ENCODE results near the gene KCND3.
A peak's percentile ranks its signal among the peaks of the same experiment; 100 is the strongest.

KCND3 gene

DNA sequence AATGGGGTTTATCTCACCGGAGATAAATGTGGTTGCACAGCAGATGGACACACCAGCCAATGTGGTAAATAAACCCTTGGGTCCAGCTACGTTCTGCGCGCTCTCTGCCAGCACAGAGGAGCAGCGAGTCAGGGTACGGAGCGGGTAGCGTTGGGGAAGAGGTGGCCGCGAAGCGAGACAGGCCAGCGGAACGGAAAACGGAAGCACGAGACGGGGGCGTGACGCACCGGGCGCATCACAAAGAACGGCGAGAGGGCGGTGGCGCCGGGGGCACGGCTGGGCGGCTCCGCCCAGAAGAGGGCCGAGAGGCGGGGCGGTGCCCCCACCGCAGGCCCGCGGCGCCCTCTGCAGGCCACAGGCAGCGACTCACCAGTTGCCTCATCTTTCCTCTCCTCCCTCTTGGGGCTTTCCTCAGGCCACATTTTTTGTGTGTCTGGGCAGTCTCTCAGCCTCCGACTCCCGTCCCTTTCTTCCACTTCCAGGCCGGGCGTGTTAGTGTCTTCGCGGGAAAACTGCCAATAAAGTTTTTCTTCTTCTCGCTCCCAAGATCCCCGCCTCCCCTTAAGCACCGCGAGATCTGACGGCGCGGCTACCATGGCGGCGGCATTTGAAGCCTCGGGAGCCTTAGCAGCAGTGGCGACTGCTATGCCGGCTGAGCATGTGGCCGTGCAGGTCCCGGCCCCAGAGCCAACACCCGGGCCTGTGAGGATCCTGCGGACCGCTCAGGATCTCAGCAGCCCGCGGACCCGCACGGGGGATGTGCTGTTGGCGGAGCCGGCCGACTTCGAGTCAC lies 233.9 kb downstream of the KCND3 start, which contains the start of gene DDX20 (continued):
- TF ChIP-seq, protein P1, sequence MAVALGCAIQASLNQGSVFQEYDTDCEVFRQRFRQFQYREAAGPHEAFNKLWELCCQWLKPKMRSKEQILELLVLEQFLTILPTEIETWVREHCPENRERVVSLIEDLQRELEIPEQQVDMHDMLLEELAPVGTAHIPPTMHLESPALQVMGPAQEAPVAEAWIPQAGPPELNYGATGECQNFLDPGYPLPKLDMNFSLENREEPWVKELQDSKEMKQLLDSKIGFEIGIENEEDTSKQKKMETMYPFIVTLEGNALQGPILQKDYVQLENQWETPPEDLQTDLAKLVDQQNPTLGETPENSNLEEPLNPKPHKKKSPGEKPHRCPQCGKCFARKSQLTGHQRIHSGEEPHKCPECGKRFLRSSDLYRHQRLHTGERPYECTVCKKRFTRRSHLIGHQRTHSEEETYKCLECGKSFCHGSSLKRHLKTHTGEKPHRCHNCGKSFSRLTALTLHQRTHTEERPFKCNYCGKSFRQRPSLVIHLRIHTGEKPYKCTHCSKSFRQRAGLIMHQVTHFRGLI (tag by site-specific recombination; IDR thresholded peaks at IDR 0.05), result peak; percentile 42; the same call in 1 of the 2 replicates
- TF ChIP-seq WT1 (tag by site-specific recombination; IDR thresholded peaks at IDR 0.05) (peak; percentile 56; the same call in 1 of the 2 replicates), ZNF341 (tag by site-specific recombination; IDR thresholded peaks at IDR 0.05; ENCODE audit: low read depth) (peak; percentile 94), ZNF146 (tag by site-specific recombination; IDR thresholded peaks at IDR 0.05) (peak; percentile 53; the same call in 1 of the 2 replicates), ZFP37 (tag by site-specific recombination; IDR thresholded peaks at IDR 0.05) (peak; percentile 41), ZNF324 (tag by site-specific recombination; IDR thresholded peaks at IDR 0.05) (peak; percentile 96), SP7 (tag by site-specific recombination; IDR thresholded peaks at IDR 0.05) (peak; percentile 96), ZBTB8A (tag by site-specific recombination; IDR thresholded peaks at IDR 0.05) (peak; percentile 100), ZNF48 (tag by site-specific recombination; IDR thresholded peaks at IDR 0.05) (no peak), HOXC10 (CRISPR knock-in tag; IDR thresholded peaks at IDR 0.05) (no peak), ZNF19 (tag by site-specific recombination; IDR thresholded peaks at IDR 0.05; ENCODE audit: low read depth) (no peak), YY1 (tag by site-specific recombination; IDR thresholded peaks at IDR 0.05) (peak; percentile 92), ZNF362 (tag by site-specific recombination; IDR thresholded peaks at IDR 0.05) (peak; percentile 98), KLF8 (tag by site-specific recombination; IDR thresholded peaks at IDR 0.05) (peak; percentile 100), ZNF677 (tag by site-specific recombination; IDR thresholded peaks at IDR 0.05) (no peak), SP2 (tag by site-specific recombination; IDR thresholded peaks at IDR 0.05) (peak; percentile 86), KLF17 (tag by site-specific recombination; IDR thresholded peaks at IDR 0.05) (peak; percentile 98), ZBTB48 (tag by site-specific recombination; IDR thresholded peaks at IDR 0.05) (peak; percentile 22; the same call in 1 of the 2 replicates), ZNF76 (tag by site-specific recombination; IDR thresholded peaks at IDR 0.05; ENCODE audit: borderline replicate concordance, low read depth) (peak; percentile 95), ZNF585B (tag by site-specific recombination; IDR thresholded peaks at IDR 0.05) (no peak), GLIS2 (tag by site-specific recombination; IDR thresholded peaks at IDR 0.05) (peak; percentile 70; the same call in 1 of the 2 replicates), GLI4 (tag by site-specific recombination; IDR thresholded peaks at IDR 0.05) (peak; percentile 71; the same call in 1 of the 2 replicates), ZNF510 (tag by site-specific recombination; IDR thresholded peaks at IDR 0.05; ENCODE audit: insufficient replicate concordance) (peak; percentile 44)
- TF ChIP-seq, protein P2, sequence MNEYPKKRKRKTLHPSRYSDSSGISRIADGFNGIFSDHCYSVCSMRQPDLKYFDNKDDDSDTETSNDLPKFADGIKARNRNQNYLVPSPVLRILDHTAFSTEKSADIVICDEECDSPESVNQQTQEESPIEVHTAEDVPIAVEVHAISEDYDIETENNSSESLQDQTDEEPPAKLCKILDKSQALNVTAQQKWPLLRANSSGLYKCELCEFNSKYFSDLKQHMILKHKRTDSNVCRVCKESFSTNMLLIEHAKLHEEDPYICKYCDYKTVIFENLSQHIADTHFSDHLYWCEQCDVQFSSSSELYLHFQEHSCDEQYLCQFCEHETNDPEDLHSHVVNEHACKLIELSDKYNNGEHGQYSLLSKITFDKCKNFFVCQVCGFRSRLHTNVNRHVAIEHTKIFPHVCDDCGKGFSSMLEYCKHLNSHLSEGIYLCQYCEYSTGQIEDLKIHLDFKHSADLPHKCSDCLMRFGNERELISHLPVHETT (tag by site-specific recombination; IDR thresholded peaks at IDR 0.05), result peak; percentile 86
- TF ChIP-seq, protein P3, sequence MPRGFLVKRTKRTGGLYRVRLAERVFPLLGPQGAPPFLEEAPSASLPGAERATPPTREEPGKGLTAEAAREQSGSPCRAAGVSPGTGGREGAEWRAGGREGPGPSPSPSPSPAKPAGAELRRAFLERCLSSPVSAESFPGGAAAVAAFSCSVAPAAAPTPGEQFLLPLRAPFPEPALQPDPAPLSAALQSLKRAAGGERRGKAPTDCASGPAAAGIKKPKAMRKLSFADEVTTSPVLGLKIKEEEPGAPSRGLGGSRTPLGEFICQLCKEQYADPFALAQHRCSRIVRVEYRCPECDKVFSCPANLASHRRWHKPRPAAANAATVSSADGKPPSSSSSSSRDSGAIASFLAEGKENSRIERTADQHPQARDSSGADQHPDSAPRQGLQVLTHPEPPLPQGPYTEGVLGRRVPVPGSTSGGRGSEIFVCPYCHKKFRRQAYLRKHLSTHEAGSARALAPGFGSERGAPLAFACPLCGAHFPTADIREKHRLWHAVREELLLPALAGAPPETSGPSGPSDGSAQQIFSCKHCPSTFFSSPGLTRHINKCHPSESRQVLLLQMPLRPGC (tag by site-specific recombination; IDR thresholded peaks at IDR 0.05), result peak; percentile 67; the same call in 1 of the 2 replicates
- TF ChIP-seq, protein P4, sequence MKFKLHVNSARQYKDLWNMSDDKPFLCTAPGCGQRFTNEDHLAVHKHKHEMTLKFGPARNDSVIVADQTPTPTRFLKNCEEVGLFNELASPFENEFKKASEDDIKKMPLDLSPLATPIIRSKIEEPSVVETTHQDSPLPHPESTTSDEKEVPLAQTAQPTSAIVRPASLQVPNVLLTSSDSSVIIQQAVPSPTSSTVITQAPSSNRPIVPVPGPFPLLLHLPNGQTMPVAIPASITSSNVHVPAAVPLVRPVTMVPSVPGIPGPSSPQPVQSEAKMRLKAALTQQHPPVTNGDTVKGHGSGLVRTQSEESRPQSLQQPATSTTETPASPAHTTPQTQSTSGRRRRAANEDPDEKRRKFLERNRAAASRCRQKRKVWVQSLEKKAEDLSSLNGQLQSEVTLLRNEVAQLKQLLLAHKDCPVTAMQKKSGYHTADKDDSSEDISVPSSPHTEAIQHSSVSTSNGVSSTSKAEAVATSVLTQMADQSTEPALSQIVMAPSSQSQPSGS (tag by site-specific recombination; IDR thresholded peaks at IDR 0.05; ENCODE audit: low read depth), result no peak
- TF ChIP-seq, protein P5, sequence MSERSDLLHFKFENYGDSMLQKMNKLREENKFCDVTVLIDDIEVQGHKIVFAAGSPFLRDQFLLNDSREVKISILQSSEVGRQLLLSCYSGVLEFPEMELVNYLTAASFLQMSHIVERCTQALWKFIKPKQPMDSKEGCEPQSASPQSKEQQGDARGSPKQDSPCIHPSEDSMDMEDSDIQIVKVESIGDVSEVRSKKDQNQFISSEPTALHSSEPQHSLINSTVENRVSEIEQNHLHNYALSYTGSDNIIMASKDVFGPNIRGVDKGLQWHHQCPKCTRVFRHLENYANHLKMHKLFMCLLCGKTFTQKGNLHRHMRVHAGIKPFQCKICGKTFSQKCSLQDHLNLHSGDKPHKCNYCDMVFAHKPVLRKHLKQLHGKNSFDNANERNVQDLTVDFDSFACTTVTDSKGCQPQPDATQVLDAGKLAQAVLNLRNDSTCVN (tag by site-specific recombination; optimal IDR thresholded peaks at IDR 0.05), result peak; percentile 84
- TF ChIP-seq, protein P6, sequence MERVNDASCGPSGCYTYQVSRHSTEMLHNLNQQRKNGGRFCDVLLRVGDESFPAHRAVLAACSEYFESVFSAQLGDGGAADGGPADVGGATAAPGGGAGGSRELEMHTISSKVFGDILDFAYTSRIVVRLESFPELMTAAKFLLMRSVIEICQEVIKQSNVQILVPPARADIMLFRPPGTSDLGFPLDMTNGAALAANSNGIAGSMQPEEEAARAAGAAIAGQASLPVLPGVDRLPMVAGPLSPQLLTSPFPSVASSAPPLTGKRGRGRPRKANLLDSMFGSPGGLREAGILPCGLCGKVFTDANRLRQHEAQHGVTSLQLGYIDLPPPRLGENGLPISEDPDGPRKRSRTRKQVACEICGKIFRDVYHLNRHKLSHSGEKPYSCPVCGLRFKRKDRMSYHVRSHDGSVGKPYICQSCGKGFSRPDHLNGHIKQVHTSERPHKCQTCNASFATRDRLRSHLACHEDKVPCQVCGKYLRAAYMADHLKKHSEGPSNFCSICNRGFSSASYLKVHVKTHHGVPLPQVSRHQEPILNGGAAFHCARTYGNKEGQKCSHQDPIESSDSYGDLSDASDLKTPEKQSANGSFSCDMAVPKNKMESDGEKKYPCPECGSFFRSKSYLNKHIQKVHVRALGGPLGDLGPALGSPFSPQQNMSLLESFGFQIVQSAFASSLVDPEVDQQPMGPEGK (tag by site-specific recombination; IDR thresholded peaks at IDR 0.05), result peak; percentile 98
